VCaP (cell line): Measurements from ENCODE around the gene C9orf43.
A peak's percentile ranks its signal among the peaks of the same experiment; 100 is the strongest.

Experiments used
- H3K27ac ChIP-seq: fragments of 450-650 bp; 2 replicates; pipeline ENCODE4 v1.5.1; 2017
- TF ChIP-seq, protein P1 (sequence below): fragments of 450-650 bp; conservative IDR thresholded peaks from 2 replicates; pipeline ENCODE4 v1.5.1; 2017; ENCODE audit warnings: mild to moderate bottlenecking, moderate library complexity

The C9orf43 gene

GRCh38 chr9:113475031-113475430, 64.5 kb downstream of the C9orf43 start:
- TF ChIP-seq, protein P1, sequence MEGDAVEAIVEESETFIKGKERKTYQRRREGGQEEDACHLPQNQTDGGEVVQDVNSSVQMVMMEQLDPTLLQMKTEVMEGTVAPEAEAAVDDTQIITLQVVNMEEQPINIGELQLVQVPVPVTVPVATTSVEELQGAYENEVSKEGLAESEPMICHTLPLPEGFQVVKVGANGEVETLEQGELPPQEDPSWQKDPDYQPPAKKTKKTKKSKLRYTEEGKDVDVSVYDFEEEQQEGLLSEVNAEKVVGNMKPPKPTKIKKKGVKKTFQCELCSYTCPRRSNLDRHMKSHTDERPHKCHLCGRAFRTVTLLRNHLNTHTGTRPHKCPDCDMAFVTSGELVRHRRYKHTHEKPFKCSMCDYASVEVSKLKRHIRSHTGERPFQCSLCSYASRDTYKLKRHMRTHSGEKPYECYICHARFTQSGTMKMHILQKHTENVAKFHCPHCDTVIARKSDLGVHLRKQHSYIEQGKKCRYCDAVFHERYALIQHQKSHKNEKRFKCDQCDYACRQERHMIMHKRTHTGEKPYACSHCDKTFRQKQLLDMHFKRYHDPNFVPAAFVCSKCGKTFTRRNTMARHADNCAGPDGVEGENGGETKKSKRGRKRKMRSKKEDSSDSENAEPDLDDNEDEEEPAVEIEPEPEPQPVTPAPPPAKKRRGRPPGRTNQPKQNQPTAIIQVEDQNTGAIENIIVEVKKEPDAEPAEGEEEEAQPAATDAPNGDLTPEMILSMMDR: no peak
- peak overlapping the region; percentile 23; the same call in 1 of the 2 replicates for H3K27ac ChIP-seq

DNA sequence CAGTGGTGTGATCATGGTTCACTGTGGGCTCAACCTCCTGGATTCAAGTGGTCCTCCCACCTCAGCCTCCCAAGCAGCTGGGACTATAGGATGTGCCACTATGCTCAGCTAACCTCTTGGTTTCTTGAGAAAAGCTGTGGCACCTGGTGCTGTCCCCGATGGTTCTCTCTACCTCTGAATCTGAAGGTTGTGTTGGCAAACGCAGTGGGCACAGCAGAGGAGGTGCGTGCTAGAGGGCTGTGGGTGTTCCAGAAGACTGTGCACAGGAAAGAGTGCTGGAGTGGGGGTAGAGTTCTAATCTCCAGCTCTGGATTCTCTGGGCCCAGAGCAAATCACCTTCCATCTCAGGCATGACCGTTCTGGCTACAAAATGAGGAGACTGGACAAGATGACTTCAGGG, 65.4 kb downstream of the C9orf43 start:
- TF ChIP-seq, protein P1: no peak
- no peak overlapping the region for H3K27ac ChIP-seq

DNA sequence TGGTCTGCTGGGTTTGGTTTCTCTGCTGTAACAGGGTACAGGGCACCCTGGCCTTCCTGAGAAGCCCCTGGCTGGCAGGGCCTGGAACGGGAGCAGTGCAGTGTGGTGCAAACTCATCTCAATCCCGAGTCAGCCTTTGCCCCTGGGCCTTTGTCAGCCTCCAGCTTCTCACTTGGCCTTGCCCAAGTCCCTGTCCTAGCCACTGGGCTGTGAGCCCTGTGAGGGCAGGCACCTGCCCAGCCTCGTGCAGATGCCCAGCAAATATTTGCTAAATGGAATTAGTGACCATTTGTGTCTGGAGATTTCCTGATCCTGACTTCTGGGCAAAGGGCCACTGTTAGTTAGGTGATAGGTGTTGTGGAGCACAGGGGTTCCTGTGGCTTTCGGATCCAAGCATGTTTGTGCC, 66.0 kb downstream of the C9orf43 start:
- TF ChIP-seq, protein P1: no peak
- H3K27ac ChIP-seq: no peak overlapping the region

- TF ChIP-seq, protein P1: no peak
- H3K27ac ChIP-seq: no peak overlapping the region
Observed at GRCh38 chr9:113477058-113477457, 66.5 kb downstream of the C9orf43 start.

- TF ChIP-seq, protein P1: no peak
- H3K27ac ChIP-seq: no peak overlapping the region
Observed at GRCh38 chr9:113477661-113478060, 67.1 kb downstream of the C9orf43 start.

- TF ChIP-seq, protein P1: no peak
- H3K27ac ChIP-seq: peak overlapping the region; percentile 93
Observed at GRCh38 chr9:113479174-113479621, 68.7 kb downstream of the C9orf43 start.
